ENCODE data around the gene NUP58.

NUP58 gene

DNA sequence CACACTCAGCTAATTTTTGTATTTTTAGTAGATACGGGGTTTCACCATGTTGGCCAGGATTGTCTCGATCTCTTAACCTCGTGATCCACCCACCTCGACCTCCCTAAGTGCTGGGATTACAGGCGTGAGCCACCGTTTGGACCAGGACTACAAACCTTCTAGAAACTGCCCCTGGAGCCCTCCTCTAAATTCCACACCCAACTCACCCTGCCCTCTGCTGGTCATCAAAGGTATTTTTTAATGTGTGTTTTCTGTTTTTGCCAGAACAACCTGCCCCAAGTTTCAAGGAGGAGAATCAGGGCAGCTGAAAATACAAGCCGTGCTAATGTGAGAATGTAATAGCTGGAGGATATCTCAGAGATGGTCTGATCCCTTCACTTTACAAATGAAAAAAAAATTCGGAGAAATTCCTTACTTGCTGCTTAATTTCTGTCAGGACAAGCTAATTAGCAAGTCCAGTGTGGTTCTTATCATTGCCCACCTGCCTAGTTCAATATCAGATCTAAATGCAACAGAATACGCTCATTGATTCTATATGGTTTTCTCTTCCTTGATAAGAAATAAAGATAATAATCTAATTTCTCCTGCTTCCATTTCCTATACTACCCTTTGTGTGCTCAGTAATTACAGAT is 74.4 kb downstream of the NUP58 start:
- peak in 1 of 2 donors; percentile 19 for DNase-seq (ENCODE audit: low read depth in 2 of 2)

DNA sequence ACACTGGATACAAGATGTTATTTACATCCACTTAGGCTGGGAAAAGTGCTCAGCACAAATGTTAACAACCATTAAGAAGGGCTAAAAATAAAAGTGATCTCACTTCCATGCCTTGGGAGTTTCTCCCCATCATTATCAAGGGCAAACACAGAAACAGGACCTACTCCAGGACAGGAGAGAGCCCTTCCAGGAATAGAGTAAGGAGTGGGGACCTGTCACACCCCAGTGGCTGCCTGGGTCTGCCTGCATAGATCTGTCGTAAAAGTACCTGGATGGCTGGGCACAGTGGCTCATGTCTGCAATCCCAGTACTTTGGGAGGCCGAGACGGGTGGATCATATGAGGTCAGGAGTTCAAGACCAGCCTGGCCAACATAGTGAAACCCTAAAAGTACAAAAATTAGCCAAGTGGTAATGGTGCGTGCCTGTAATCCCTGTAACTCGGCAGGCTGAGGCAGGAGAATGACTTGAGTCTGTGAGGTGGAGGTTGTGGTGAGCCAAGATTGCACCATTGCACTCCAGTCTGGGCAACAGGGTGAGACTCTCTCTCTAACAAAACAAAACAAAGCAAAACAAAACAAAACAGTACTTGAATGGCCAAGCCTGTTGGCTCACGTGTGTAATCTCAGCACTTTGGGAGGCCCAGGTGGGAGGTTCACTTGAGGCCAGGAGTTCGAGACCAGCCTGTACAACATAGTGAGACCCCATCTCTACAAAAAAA is 76.0 kb downstream of the NUP58 start:
- DNase-seq (ENCODE audit: low read depth in 2 of 2) = no peak

DNA sequence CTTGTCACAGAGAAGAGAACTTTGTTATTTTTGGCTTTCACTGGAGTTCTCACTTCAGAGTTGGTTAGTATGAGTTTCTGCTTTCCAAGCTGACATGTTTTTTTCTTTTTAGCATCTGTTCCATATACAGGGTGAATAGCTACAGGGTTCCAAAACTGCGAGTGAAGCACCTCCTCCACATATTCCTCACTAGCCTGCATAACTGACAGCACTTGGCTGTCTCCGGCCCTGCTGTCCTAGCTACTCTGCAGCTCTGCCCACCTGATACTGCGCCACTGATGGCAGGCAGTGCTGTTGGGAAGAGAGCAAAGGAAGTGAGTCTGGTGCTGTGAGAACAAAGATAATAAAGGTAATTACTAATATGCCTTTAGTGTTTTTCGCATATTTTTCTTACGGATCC is 77.1 kb downstream of the NUP58 start:
- no peak for DNase-seq (ENCODE audit: low read depth in 2 of 2)

DNA sequence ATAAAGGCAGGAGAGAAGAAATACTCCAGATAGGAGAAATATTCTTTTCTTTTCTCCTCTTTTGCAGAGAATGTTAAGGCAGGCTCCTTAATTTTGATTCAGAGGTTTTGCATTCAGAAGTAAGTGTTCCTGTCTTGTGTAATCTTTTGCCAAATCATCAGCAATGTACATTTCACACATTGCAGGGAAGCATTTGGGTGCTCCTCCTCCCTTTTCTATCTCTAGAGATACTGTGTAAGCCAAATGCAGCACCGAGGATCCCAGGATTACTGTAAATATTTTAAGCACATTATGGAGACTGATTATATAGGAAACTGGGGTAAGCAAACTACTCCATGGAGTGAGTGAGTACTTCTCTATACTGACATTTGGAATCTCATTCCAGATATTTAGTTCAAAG is 77.6 kb downstream of the NUP58 start:
- no peak for DNase-seq (ENCODE audit: low read depth in 2 of 2)

DNA sequence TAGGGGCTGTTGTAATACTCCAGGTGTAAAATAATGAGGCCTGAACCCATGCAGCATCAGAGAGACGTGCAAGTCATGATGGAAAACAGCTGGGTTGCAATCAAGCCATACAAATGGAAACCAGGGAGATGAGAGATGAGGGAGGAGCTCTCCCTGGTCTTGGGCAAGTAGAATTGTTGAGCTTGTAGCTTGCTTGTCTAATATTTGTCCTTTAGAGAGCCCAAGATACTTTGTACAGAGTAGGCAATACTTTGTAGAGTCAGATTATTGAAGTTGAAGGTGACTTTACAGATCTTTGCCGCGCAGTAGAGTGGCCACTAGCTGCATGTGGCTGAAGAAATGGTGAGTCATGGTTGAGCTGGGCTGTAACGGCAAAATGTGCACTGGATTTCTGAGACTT is 78.7 kb downstream of the NUP58 start:
- no peak for DNase-seq (ENCODE audit: low read depth in 2 of 2)

DNA sequence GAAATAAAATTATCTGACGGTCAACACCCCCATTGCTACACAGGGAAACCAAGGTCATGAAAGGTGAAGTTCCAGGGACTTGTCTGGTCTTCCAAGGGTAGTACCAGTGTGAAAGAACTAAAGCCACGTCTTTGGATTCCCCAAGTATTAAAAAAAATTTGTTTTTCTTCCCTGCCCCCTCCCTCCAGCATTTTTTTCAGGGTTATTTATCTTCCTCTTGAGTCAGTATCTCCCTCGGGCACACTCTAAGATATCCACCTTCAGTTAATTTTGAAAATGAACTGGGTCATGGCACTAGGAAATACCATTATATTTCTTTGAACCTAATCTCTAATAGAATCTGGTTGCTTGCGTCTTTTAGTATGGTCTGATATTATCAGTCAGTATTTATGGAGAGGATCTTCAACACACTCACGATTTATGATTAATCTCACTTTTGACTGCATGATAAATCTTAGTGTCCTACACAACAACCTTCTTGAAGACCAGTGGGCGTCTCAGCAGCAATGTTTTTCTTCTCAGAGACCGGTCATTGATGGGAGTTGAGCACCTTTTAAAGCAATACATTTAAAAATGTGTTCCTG is 79.4 kb downstream of the NUP58 start:
- no peak for DNase-seq (ENCODE audit: low read depth in 2 of 2)

DNA sequence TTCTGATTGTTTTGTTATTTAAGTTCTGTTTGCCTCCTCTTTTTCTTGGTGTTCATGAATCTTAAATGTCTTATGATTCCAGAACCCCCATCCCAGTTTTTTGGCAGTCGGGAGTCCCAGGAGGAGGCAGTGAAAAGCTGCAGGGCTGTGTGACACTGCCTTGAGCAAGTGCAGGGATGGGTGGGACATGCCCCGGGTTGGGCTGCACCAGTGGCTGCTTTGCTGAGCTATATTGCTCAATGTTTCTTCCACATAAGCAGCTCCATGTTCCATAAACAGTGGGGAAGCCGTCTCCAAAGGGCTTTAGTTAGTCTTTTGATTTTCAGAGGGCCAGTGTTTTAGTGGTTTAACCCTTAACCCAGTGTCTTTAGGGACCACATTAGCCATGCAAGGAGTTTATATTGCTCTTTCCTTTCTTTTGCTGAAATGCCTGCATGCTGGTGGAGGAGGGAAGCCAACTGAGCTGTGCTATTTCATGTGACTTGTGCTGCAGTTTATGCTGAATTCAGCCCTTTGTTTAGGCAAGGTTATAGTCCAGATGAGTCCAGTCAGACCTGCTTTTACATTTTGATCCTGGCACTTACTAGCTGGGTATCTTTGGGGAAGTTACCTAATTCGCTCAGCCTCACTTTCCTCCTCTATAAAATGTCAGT is 83.5 kb downstream of the NUP58 start:
- no peak for DNase-seq (ENCODE audit: low read depth in 2 of 2)

DNA sequence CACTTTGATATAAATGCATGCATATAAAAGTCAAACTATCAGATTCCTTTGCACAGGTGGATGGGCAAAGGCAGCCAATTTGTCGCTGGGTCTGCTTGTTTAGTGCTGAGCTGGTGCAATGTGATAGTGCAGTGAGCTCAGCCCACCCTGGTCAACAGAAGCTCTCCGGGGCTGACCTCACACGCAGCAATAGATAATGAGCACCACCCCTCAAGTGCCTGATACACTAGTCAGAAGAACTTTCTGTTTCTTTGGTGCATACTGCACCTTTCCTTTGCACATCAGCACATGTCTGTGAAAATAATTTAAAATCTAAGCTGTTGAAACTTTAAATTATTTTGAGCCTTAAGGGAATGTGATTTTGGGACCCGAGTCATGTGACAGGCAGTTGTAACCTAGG is 90.5 kb downstream of the NUP58 start:
- no peak for DNase-seq (ENCODE audit: low read depth in 2 of 2)

All from stimulated activated CD4-positive, alpha-beta T cell treated with anti-CD3 and anti-CD28 coated beads, Interleukin-15, amount 100 ng/mL, for 48 hours (primary cell).